ENCODE measurements around the gene LGR6.

LGR6 gene

DNA sequence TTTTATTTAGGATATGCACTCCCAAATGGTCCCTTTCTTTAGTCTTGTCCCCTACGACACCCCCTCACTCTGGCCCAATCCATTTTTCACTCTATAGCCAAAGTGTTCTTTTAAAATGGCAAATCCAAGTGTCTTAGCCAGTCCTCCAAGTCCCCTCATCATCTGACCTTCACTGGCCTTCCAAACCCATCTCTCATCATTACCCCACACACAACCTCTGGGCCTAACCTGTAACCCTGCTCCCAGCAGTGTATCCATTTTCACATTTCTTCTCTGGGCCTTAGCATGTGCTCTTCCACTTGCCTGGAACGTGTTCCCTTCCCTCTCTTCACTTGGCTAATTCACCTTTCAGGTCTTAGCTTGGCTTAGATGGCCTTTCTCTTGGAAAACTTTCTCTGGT, 42.6 kb upstream of the LGR6 start:
- no peak for TF ChIP-seq EZH2 (IDR thresholded peaks at IDR 0.05; ENCODE audit: borderline replicate concordance, low read length)
- TF ChIP-seq, protein P1, sequence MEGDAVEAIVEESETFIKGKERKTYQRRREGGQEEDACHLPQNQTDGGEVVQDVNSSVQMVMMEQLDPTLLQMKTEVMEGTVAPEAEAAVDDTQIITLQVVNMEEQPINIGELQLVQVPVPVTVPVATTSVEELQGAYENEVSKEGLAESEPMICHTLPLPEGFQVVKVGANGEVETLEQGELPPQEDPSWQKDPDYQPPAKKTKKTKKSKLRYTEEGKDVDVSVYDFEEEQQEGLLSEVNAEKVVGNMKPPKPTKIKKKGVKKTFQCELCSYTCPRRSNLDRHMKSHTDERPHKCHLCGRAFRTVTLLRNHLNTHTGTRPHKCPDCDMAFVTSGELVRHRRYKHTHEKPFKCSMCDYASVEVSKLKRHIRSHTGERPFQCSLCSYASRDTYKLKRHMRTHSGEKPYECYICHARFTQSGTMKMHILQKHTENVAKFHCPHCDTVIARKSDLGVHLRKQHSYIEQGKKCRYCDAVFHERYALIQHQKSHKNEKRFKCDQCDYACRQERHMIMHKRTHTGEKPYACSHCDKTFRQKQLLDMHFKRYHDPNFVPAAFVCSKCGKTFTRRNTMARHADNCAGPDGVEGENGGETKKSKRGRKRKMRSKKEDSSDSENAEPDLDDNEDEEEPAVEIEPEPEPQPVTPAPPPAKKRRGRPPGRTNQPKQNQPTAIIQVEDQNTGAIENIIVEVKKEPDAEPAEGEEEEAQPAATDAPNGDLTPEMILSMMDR (IDR thresholded peaks at IDR 0.05; ENCODE audit: low read length), result no peak
- Histone ChIP-seq H3K36me3 (ENCODE audit: insufficient read depth, low read length) (peaks cover 90% of the 10 kb centered on the region), H3K9me2 (ENCODE audit: low read depth, low read length) (no peaks in the 10 kb centered on the region), H3K9me3 (ENCODE audit: low read length) (no peaks in the 10 kb centered on the region), H3K79me2 (ENCODE audit: insufficient read depth, low read length) (no peaks in the 10 kb centered on the region), H3K27ac (ENCODE audit: low read depth, low read length, poor library complexity, severe bottlenecking) (no peak overlapping the region), H3K4me2 (ENCODE audit: low read length) (no peak overlapping the region), H3K4me1 (ENCODE audit: insufficient read depth, low read length, severe bottlenecking) (peaks cover 16% of the 10 kb centered on the region), H3K9ac (ENCODE audit: low read length) (no peak overlapping the region), H4K20me1 (ENCODE audit: insufficient read depth, low read length) (no peaks in the 10 kb centered on the region), H3F3A (ENCODE audit: insufficient read depth, low read length) (no peaks in the 10 kb centered on the region), H3K27me3 (ENCODE audit: insufficient read depth, low read length) (no peaks in the 10 kb centered on the region), H2AFZ (ENCODE audit: low read length) (no peak overlapping the region), H3K4me3 (ENCODE audit: low read depth, low read length, poor library complexity, severe bottlenecking) (no peak overlapping the region)

DNA sequence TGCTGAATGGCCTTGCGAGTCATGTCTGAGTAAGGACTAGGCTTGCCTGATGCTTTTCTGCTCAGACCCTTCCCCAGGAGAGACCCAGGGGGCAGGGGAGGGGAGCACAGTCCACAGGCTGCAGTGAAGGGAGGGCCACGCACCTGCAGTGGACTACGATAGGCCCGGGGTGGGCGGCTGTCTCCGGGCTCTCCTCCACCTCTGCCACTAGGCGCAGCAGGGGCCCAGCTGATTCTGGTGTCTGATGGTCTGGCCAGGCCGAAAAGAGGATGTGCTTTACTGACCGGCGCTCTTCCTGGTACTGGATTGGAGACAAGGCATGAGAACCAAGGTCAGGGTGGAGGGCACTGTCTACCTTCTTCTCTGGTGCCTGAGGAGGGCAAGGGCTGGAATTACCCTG, 41.2 kb upstream of the LGR6 start:
- no peaks in the 10 kb centered on the region for H4K20me1 ChIP-seq (ENCODE audit: insufficient read depth, low read length)
- no peaks in the 10 kb centered on the region for H3K79me2 ChIP-seq (ENCODE audit: insufficient read depth, low read length)
- H3K9me3 ChIP-seq (ENCODE audit: low read length), result no peaks in the 10 kb centered on the region
- no peaks in the 10 kb centered on the region for H3K27me3 ChIP-seq (ENCODE audit: insufficient read depth, low read length)
- H3K27ac ChIP-seq (ENCODE audit: low read depth, low read length, poor library complexity, severe bottlenecking), result no peak overlapping the region
- no peaks in the 10 kb centered on the region for H3K9me2 ChIP-seq (ENCODE audit: low read depth, low read length)
- no peak overlapping the region for H3K4me2 ChIP-seq (ENCODE audit: low read length)
- H3K9ac ChIP-seq (ENCODE audit: low read length), result no peak overlapping the region
- peaks cover 96% of the 10 kb centered on the region for H3K36me3 ChIP-seq (ENCODE audit: insufficient read depth, low read length)
- no peak overlapping the region for H2AFZ ChIP-seq (ENCODE audit: low read length)
- no peak for TF ChIP-seq EZH2 (IDR thresholded peaks at IDR 0.05; ENCODE audit: borderline replicate concordance, low read length)
- TF ChIP-seq, protein P1 (IDR thresholded peaks at IDR 0.05; ENCODE audit: low read length), result no peak
- H3F3A ChIP-seq (ENCODE audit: insufficient read depth, low read length), result no peaks in the 10 kb centered on the region
- peaks cover 16% of the 10 kb centered on the region for H3K4me1 ChIP-seq (ENCODE audit: insufficient read depth, low read length, severe bottlenecking)
- H3K4me3 ChIP-seq (ENCODE audit: low read depth, low read length, poor library complexity, severe bottlenecking), result no peak overlapping the region

DNA sequence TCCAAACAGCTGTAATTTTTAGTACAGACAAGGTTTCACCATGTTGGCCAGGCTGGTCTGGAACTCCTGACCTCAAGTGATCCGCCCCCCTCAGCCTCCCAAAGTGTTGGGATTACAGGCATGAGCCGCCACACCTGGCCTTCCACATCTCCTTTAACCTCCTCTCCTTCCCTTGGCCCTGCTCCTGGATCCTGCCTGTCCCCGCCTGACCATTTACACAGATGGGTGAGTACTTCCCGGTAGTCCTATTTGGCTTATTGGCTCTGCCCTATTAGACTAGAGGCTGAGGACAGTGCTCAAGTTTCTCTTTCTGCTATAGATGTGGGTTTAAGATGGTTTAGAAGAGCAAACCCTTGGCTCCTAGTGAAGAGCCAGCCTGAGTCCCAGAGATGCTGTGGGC, 40.3 kb upstream of the LGR6 start:
- Histone ChIP-seq H3F3A (ENCODE audit: insufficient read depth, low read length) (no peaks in the 10 kb centered on the region), H2AFZ (ENCODE audit: low read length) (no peak overlapping the region), H3K9ac (ENCODE audit: low read length) (no peak overlapping the region), H4K20me1 (ENCODE audit: insufficient read depth, low read length) (no peaks in the 10 kb centered on the region), H3K27ac (ENCODE audit: low read depth, low read length, poor library complexity, severe bottlenecking) (no peak overlapping the region), H3K36me3 (ENCODE audit: insufficient read depth, low read length) (peaks cover 95% of the 10 kb centered on the region), H3K4me2 (ENCODE audit: low read length) (no peak overlapping the region), H3K9me3 (ENCODE audit: low read length) (no peaks in the 10 kb centered on the region), H3K4me3 (ENCODE audit: low read depth, low read length, poor library complexity, severe bottlenecking) (no peak overlapping the region), H3K4me1 (ENCODE audit: insufficient read depth, low read length, severe bottlenecking) (peaks cover 24% of the 10 kb centered on the region), H3K79me2 (ENCODE audit: insufficient read depth, low read length) (no peaks in the 10 kb centered on the region), H3K9me2 (ENCODE audit: low read depth, low read length) (no peaks in the 10 kb centered on the region), H3K27me3 (ENCODE audit: insufficient read depth, low read length) (no peaks in the 10 kb centered on the region)
- no peak for TF ChIP-seq EZH2 (IDR thresholded peaks at IDR 0.05; ENCODE audit: borderline replicate concordance, low read length)
- TF ChIP-seq, protein P1 (IDR thresholded peaks at IDR 0.05; ENCODE audit: low read length), result no peak

Data from OCI-LY1 (cell line).